DMS 273 (cell line): ENCODE data around the gene CACNA1C.

ENCODE experiments used
- DNase-seq: peaks from one replicate; lab custom pipeline; 2025; ENCODE audit not compliant: unreplicated experiment; lab: John Stamatoyannopoulos, UW

CACNA1C gene

GRCh38 chr12:2167231-2167630 lies 114.4 kb downstream of the CACNA1C start:
- no peak for DNase-seq

- DNase-seq: no peak
Measured at GRCh38 chr12:2168808-2169207, 116.0 kb downstream of the CACNA1C start.

- no peak for DNase-seq
Measured at GRCh38 chr12:2169489-2169888, 116.7 kb downstream of the CACNA1C start.

- DNase-seq: no peak
Measured at GRCh38 chr12:2169940-2170339, 117.2 kb downstream of the CACNA1C start.

GRCh38 chr12:2170376-2170775 lies 117.6 kb downstream of the CACNA1C start:
- no peak for DNase-seq

GRCh38 chr12:2171672-2172426 lies 119.1 kb downstream of the CACNA1C start:
- no peak for DNase-seq

- no peak for DNase-seq
Measured at GRCh38 chr12:2172491-2173214, 119.9 kb downstream of the CACNA1C start.

GRCh38 chr12:2173971-2174370 lies 121.2 kb downstream of the CACNA1C start:
- DNase-seq: no peak

GRCh38 chr12:2177003-2177402 lies 124.2 kb downstream of the CACNA1C start:
- no peak for DNase-seq

GRCh38 chr12:2177751-2178150 lies 125.0 kb downstream of the CACNA1C start:
- DNase-seq: no peak

GRCh38 chr12:2179058-2179457 lies 126.3 kb downstream of the CACNA1C start:
- DNase-seq: no peak

- no peak for DNase-seq
Measured at GRCh38 chr12:2179953-2180736, 127.4 kb downstream of the CACNA1C start.

- DNase-seq: no peak
Measured at GRCh38 chr12:2180737-2181082, 127.9 kb downstream of the CACNA1C start.

- no peak for DNase-seq
Measured at GRCh38 chr12:2183556-2184541, 131.1 kb downstream of the CACNA1C start.

- no peak for DNase-seq
Measured at GRCh38 chr12:2185751-2186341, 133.1 kb downstream of the CACNA1C start.

- DNase-seq: no peak
Measured at GRCh38 chr12:2187195-2187945, 134.6 kb downstream of the CACNA1C start.

GRCh38 chr12:2190085-2190484 lies 137.3 kb downstream of the CACNA1C start:
- no peak for DNase-seq

GRCh38 chr12:2190896-2191533 lies 138.2 kb downstream of the CACNA1C start:
- DNase-seq: no peak

GRCh38 chr12:2191534-2192153 lies 138.9 kb downstream of the CACNA1C start:
- no peak for DNase-seq
